GM10248 (cell line): ENCODE data around the gene CACNA1B.

ENCODE experiments used
- CTCF ChIA-PET: fragments of 300-600 bp; sonication (Branson Sonifier 250); formaldehyde crosslinking; extraction: SDS; loops from one replicate; lab custom pipeline; 2021; ENCODE audit warnings: antibody characterized with exemption; lab: Yijun Ruan, JAX
- POLR2A ChIA-PET: fragments of 350-650 bp; sonication (Branson Sonifier 250); formaldehyde crosslinking; extraction: SDS; loops from one replicate; lab custom pipeline; 2020; ENCODE audit warnings: antibody characterized with exemption; lab: Yijun Ruan, JAX
- DNase-seq: peaks from one replicate; pipeline ENCODE4 v3.0.0; 2012; ENCODE audit errors: extremely low spot score
- TF ChIP-seq, protein P1 (sequence below): IDR thresholded peaks from 2 replicates; pipeline ENCODE4 v1.5.1; 2012; ENCODE audit warnings: mild to moderate bottlenecking, low read depth; ENCODE audit errors: extremely low read depth, missing control alignments, control extremely low read depth

The CACNA1B gene

DNA sequence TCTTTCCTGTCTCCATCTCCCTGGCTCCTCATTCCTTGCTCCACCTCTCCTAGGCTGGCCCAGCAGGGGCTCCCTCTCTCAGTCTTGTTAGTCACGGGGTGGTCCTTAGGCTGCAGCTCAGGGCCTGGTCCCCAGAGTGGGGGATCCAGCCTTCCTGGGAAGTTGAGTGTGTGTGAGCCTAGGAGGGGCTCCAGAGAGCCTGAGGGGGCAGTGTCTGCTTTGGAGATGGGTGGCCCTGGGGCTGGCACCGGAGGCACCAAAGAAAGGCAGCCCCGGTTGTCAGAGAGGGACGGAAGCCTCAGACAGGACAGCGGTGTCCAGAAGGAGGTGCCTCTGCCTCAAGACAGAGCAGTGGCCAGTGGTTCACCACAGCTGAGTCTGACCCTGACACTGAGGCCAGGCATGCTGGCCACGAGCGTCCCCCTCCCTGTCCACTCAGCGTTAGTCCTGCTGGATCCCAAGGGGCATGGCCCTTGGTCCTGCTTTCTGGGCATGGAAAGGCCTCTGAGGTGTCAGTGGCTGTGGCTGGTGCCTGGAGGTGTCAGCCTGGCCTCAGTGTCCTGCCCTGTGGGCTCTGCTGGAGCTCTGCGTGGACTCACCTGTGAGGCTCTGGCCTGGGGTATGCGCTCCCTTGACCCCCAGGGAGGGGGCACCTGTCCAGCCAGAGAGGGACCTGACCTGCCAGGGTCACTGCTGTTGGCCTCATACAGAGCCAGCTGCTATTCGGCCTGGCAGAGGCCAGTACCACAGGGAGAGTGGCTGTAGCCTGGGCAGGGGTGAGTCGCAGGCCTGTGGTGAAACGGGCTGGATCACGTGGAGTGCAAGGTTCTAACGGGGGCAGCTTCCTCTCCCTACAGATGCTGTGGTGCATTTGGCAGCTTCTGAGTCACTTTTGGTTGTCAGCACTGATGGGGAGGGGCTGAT lies 130.6 kb downstream of the CACNA1B start:
- TF ChIP-seq, protein P1, sequence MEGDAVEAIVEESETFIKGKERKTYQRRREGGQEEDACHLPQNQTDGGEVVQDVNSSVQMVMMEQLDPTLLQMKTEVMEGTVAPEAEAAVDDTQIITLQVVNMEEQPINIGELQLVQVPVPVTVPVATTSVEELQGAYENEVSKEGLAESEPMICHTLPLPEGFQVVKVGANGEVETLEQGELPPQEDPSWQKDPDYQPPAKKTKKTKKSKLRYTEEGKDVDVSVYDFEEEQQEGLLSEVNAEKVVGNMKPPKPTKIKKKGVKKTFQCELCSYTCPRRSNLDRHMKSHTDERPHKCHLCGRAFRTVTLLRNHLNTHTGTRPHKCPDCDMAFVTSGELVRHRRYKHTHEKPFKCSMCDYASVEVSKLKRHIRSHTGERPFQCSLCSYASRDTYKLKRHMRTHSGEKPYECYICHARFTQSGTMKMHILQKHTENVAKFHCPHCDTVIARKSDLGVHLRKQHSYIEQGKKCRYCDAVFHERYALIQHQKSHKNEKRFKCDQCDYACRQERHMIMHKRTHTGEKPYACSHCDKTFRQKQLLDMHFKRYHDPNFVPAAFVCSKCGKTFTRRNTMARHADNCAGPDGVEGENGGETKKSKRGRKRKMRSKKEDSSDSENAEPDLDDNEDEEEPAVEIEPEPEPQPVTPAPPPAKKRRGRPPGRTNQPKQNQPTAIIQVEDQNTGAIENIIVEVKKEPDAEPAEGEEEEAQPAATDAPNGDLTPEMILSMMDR = no peak
- POLR2A ChIA-PET = no interaction called here
- CTCF ChIA-PET = no interaction called here
- DNase-seq = no peak

DNA sequence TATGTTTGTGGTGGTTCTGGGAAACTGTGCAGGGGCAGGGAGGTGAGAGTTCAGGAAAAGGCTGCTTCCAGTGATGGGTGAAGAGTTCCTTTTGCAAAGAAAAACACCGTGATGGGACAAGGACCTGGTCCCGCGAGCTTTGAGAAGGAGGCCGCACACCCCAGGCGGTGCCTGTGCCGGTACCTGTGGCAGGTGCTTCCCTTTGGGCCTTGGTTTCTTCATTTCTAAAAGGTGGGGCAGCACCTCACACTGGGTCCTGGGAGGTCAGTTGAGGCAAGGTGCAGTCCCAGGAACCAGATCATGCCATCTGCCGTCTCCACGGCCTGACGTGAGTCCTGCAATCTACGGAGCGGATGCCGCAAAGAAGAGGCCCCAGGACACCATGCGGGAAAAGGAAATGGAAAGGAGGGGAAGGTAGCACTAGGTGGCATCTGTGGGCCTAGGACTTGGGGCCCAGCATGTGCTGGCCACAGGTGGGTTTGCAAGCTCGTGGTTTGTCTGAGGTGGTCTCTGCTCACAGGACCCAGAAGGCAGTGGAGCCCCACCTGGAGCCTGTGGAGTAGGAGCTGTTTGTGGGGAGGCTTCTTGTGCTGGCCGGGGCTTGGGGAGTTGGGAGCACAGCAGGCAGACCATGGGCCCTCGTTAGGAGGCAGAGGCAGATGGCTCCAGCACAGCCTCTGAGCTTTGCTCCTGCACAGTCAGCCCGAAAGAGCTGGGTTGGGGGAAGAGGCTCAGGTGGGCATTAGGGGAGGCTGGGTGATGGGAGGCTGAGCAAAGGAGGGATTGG lies 131.6 kb downstream of the CACNA1B start:
- CTCF ChIA-PET = no interaction called here
- POLR2A ChIA-PET = no interaction called here

DNA sequence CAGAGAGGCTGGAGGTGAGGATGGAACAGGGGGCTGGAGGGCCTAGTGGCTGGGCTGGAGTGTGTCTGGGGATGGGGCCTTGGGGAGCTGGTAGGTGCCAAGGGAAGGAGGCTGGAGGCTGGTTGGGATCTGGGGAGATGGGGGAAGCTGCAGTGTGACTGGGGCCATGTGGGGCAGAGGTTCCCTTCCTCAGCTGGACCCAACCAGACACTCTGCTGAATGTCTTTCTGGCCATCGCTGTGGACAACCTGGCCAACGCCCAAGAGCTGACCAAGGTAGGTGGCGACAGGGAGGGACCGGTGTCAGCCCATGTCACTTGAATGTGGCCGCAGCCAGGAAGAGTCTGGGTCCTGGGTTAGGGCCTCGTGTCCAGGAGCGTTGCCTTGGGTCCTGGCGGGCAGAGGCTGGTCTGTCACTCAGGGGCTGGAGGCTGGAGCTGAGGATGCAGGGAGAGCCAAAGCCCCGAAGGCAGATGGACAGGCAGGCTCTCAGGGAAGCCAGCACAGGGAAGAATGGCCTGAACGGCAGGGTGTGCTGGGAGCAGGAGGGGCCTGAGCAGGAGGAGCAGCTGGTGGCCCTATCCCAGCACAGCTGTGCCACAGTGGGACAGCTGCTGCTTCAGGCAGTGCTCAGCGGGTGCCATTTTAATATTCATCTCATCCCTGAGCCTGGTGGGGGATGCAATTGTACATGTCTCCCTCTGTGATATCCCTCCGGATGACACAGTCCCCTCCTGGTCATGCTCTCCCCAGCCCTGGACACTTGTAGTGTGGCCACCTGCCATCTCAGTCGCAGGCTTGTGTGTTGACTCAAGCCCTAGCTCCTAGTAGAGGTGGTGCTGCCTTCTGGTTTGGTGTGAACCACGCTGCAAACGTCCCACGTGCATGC lies 132.5 kb downstream of the CACNA1B start:
- POLR2A ChIA-PET = no interaction called here
- DNase-seq = peak; percentile 11
- TF ChIP-seq, protein P1 = no peak
- CTCF ChIA-PET = interaction anchor here (1.5 kb wide), 1 partner anchor 9 kb away, joined by 5 read pairs; no protein-coding TSS in a partner anchor

More for the DNA sequence above, 131.6 kb downstream of the CACNA1B start:
- TF ChIP-seq, protein P1 = no peak
- no peak for DNase-seq

DNA sequence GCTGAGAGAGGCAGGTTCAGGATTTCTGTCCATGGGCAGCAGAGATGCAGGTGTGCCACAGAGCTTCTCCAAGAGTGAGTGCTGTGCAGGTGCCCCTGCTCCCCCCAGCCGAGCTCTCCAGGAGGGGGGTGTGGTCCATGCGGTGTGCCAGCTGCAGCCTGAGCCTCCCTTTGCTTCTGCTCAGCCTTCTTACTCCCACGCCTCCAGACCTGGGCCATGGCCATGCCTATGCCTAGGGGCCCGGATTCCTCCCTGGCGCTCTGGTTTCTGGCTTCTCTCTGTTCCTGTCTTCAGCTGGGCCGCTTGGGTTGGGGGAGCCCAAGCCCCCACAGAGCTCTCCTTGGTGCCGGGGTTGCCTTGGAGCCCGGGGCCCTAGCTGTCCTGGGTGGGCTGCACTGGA lies 133.3 kb downstream of the CACNA1B start:
- POLR2A ChIA-PET = no interaction called here
- DNase-seq = no peak
- CTCF ChIA-PET = interaction anchor here (1.5 kb wide), 1 partner anchor 10 kb away, joined by 5 read pairs; no protein-coding TSS in a partner anchor
- TF ChIP-seq, protein P1 = no peak

DNA sequence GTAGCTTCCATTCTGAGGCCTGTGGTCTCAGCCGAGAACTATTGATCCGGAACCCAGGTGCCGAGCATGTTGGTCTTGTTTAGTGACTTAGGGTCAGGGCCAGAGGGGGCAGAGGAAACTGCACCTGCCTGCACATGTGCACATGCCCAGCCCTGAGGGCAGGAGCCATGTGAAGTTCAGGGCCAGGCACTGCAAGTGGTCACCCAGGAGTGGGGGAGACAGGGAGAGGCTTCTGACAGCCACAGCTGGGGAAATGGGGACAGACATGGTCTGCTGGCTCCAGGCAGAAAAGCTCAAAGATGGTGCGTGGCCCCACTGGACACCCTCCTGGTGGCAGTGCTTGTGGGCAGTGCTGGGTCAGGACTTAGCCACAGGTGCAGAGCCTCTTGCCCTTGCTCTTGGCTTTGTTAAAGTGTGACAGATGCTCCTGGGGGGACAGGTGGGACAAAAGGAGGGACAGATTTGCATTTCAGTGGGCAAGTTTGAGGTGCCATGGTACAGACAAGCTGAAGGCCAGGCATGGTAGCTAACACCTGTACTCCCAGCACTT lies 134.4 kb downstream of the CACNA1B start:
- ChIA-PET CTCF (interaction anchor here (0.7 kb wide), 1 partner anchor 30 kb away, joined by 3 read pairs; no protein-coding TSS in a partner anchor), POLR2A (no interaction called here)
- TF ChIP-seq, protein P1 = no peak
- DNase-seq = no peak

DNA sequence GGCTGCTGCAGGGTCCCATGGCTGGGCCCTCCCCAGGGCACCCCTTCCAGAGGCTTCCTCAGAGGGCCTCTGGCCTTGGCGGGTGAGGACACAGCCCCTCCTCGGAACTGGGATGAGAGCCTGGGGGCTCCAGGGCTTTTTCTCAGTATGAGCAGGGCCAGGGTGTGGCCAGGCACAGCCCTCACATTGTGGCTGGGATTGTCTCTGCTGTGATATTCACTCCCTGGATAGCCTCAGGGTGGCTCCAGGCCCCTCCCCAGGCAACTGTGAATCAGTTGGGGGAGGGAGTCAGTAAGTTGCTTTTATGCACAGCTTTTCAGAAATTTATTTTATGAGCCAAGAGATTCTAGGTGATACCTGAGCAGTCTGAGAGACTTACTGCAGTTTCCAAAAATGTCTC lies 135.7 kb downstream of the CACNA1B start:
- TF ChIP-seq, protein P1 = no peak
- ChIA-PET CTCF (interaction anchor here (1.1 kb wide), 1 partner anchor 9 kb away, joined by 4 read pairs; no protein-coding TSS in a partner anchor), POLR2A (no interaction called here)
- DNase-seq = no peak
